GM12878 (cell line): ENCODE data around the gene MSH5. TPM values are rescaled to one million over a fixed set of nuclear protein-coding genes. Genes with fewer than 3 reads are reported as not detected.

Source experiments
- ATAC-seq: fragments of 200-7000 bp; cut with Tn5 transposase; 3 replicates; pipeline ENCODE4 v1.9.1; 2020; ENCODE audit warnings: mild to moderate bottlenecking, moderate library complexity
- BruUV-seq: library from RNA; stranded (reverse); fragments of 400-500 nt; replicated peaks from 2 replicates; lab custom pipeline; 2021; lab: Mats Ljungman, UMichigan
- CTCF ChIA-PET: fragments of 300-600 bp; sonication (Branson Sonifier 250); formaldehyde crosslinking; extraction: SDS; loops from one replicate; lab custom pipeline; 2021; ENCODE audit warnings: inconsistent platforms; lab: Yijun Ruan, JAX
- POLR2A ChIA-PET: fragments of 350-600 bp; formaldehyde crosslinking; extraction: SDS; loops from one replicate; lab custom pipeline; 2021; ENCODE audit warnings: inconsistent platforms; lab: Charles Lee
- RAD21 ChIA-PET: fragments of 300-600 bp; sonication (Branson Sonifier 250); formaldehyde crosslinking; loops from one replicate; lab custom pipeline; 2023; ENCODE audit warnings: antibody characterized with exemption; ENCODE audit not compliant: unreplicated experiment; lab: Charles Lee
- SMC1A ChIA-PET: fragments of 300-600 bp; sonication (Branson Sonifier 250); formaldehyde crosslinking; loops from one replicate; lab custom pipeline; 2023; ENCODE audit not compliant: unreplicated experiment, uncharacterized antibody; lab: Charles Lee
- DNase-seq: peaks from one replicate; pipeline ENCODE4 v3.0.0-alpha.2; 2011; ENCODE audit warnings: low read depth, low spot score
- FAIRE-seq: peaks from 3 replicates; lab custom pipeline; 2011; peaks lifted over from hg19 to GRCh38; lab: Jason Lieb, UNC
- H2AFZ ChIP-seq: 2 replicates; pipeline ENCODE4 v1.6.0; 2011; ENCODE audit warnings: low read depth, low read length, control low read depth; ENCODE audit not compliant: control insufficient read depth
- H3K27ac ChIP-seq: 2 replicates; pipeline ENCODE4 v1.5.1; 2011; ENCODE audit warnings: control low read depth; ENCODE audit not compliant: control insufficient read depth, insufficient read depth
- H3K27me3 ChIP-seq, 2 experiments: replicated peaks in 1 of 2; 2 replicates each; pipeline versions ENCODE4 v1.6.0 to v1.6.1; 2011; ENCODE audit warnings: low read length in 1 of 2; ENCODE audit not compliant: control insufficient read depth in 2 of 2, insufficient read depth in 2 of 2
- H3K36me3 ChIP-seq, 2 experiments: 2 replicates each; pipeline ENCODE4 v1.5.1; 2011; ENCODE audit warnings: low read length in 1 of 2; ENCODE audit not compliant: control insufficient read depth in 2 of 2, insufficient read depth in 2 of 2
- H3K4me1 ChIP-seq: 2 replicates; pipeline ENCODE4 v1.6.1; 2011; ENCODE audit warnings: mild to moderate bottlenecking, low read length, moderate library complexity, mixed read lengths; ENCODE audit not compliant: control insufficient read depth, insufficient read depth
- H3K4me2 ChIP-seq: 2 replicates; pipeline ENCODE4 v1.6.0; 2011; ENCODE audit warnings: control low read depth; ENCODE audit not compliant: control insufficient read depth, insufficient read depth
- H3K4me3 ChIP-seq: fragments of 200-600 bp; sonication (generic); 2 replicates; pipeline ENCODE4 v1.5.1; 2016
- H3K79me2 ChIP-seq: 2 replicates; pipeline ENCODE4 v1.6.0; 2011; ENCODE audit warnings: low read length; ENCODE audit not compliant: control insufficient read depth, insufficient read depth
- H3K9ac ChIP-seq: 2 replicates; pipeline ENCODE4 v1.8.0; 2011; ENCODE audit warnings: low read length, control low read depth, mixed read lengths; ENCODE audit not compliant: control insufficient read depth, insufficient read depth
- H3K9me3 ChIP-seq: replicated peaks from 3 replicates; pipeline ENCODE4 v1.5.1; 2011; ENCODE audit warnings: mild to moderate bottlenecking, low read length; ENCODE audit not compliant: control insufficient read depth, insufficient read depth
- H4K20me1 ChIP-seq: 2 replicates; pipeline ENCODE4 v1.6.0; 2011; ENCODE audit not compliant: control insufficient read depth, insufficient read depth
- ESRRA ChIP-seq: IDR thresholded peaks from 2 replicates; pipeline ENCODE4 v1.6.1; 2012; ENCODE audit warnings: mild to moderate bottlenecking, low read length, improper control_type of control experiment
- FOXK2 ChIP-seq: fragments of 450-650 bp; IDR thresholded peaks from 2 replicates; pipeline ENCODE4 v1.6.1; 2017; ENCODE audit warnings: mild to moderate bottlenecking, moderate library complexity
- NR2F1 ChIP-seq: fragments of 450-650 bp; conservative IDR thresholded peaks from 2 replicates; pipeline ENCODE4 v1.6.1; 2017; ENCODE audit warnings: mild to moderate bottlenecking
- TBL1XR1 ChIP-seq: IDR thresholded peaks from 2 replicates; pipeline ENCODE4 v1.6.1; 2012; ENCODE audit warnings: low read depth, low read length, improper control_type of control experiment
- ZNF384 ChIP-seq: IDR thresholded peaks from 2 replicates; pipeline ENCODE4 v1.6.1; 2012; ENCODE audit warnings: low read depth, mild to moderate bottlenecking, low read length, improper control_type of control experiment, borderline replicate concordance
- WGBS: methylation state at CpG from one replicate; pipeline ENCODE4 v1.1.6; 2016; ENCODE audit warnings: low lambda C conversion rate; ENCODE audit not compliant: insufficient replicate concordance, insufficient coverage; ENCODE audit errors: missing lambda C conversion rate; 5-methylcytosine and 5-hydroxymethylcytosine counted together
- in situ Hi-C: fragments of 300-500 bp; cut with MboI; formaldehyde crosslinking; loops from 9 replicates; pipeline ENCODE4 v1.14.3; 2018; ENCODE audit warnings: mixed read lengths
- intact Hi-C: fragments of 100-400 bp; cut with micrococcal nuclease; formaldehyde crosslinking; loops from one replicate; pipeline ENCODE4 v1.14.2; 2022; ENCODE audit not compliant: unreplicated experiment
- polyA plus RNA-seq, 11 experiments: library from polyadenylated mRNA; depleted of rRNA in 4 of 11; unstranded in 6 of 11; stranded (reverse) in 5 of 11; fragments of >200 nt; fragmentation: Nextera tagmentation in 4 of 11; fragmentation: Illumina TruSeq in 1 of 11; extraction: Ambion mirVana in 4 of 11; extraction: Trizol in 1 of 11; gene quantifications; 1 replicate in 1 of 11; 2 replicates in 10 of 11; pipeline versions ENCODE4 v1.2.1 to v1.2.3, GENCODE V29; 2011 to 2016; ENCODE audit warnings: inconsistent platforms in 2 of 11, missing spikeins in 2 of 11, low read depth in 1 of 11
- total RNA-seq, 4 experiments: library from RNA; depleted of rRNA in 3 of 4; stranded (reverse); fragments of >200 nt in 3 of 4; fragmentation: Illumina TruSeq in 1 of 4; extraction: Trizol in 1 of 4; gene quantifications; 2 replicates each; pipeline versions ENCODE4 v1.2.1 to v1.2.3, GENCODE V29; 2013 to 2021

MSH5 gene
- total and polyA plus RNA-seq, 10 of the 15 experiments (the other 5 are each of a cell fraction or from before 2014, with no cell fraction given) = 9.1 to 52.7 (median 30.0) TPM

DNA sequence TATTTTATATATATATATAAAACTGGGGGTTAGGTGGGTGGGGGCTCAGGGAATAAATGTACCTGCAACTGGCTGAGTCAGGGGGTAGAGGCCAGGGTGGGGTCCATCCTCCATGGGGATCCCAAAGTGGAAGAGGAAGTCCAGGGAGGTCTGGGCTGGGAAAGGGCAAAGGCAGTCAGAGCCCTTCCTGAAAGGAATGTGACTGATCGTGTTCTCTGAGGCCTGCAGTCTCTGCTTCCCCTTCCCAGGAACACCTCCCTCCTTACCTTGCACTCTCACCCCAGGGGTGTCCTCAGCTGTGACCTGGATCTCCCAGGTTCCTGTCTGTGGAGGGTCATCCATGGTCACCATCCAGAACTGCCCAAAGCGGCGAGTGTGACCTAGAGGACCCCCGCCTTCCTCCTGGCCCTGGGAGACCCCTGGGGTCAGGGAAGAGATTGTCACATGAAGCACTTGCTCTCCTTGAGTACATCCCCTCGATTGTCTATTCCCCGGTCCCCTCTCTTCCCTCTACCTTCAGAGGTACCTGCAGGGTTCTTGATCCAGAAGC, 27.4 kb downstream of the MSH5 start:
- Histone ChIP-seq H3K4me1 (no peaks in the 10 kb centered on the region), H2AFZ (no peak overlapping the region)
- POLR2A ChIA-PET = no interaction called here
- FAIRE-seq = no peak
- CTCF ChIA-PET = interaction anchor here (9.2 kb wide), 1 partner anchor 33 kb away, joined by 208 read pairs; the partner anchor contains the start of genes CLIC1, DDAH2 and MSH5
- TF ChIP-seq ESRRA (no peak), FOXK2 (no peak), TBL1XR1 (no peak), ZNF384 (no peak), NR2F1 (no peak)
- TF ChIP-seq, all 136 proteins: peak for 0
- H3K27me3 ChIP-seq = no peaks in the 10 kb centered on the region
- DNase-seq (no peak), ATAC-seq (no peak)
- no peak overlapping the region for H3K4me2 ChIP-seq
- SMC1A ChIA-PET = interaction anchor here (1.6 kb wide), 1 partner anchor 30 kb away, joined by 3 read pairs; no protein-coding TSS in a partner anchor
- no TSS peak for BruUV-seq
- H3K36me3 ChIP-seq = no peaks in the 10 kb centered on the region
- H4K20me1 ChIP-seq = no peaks in the 10 kb centered on the region
- no peak overlapping the region for H3K9ac ChIP-seq
- RAD21 ChIA-PET = no interaction called here
- no peak overlapping the region for H3K27ac ChIP-seq
- in situ Hi-C loops = no loop called here
- WGBS = 78% methylated on average over 6 of the region's 6 CpGs
- no peaks in the 10 kb centered on the region for H3K9me3 ChIP-seq
- no peaks in the 10 kb centered on the region for H3K79me2 ChIP-seq
- no peak overlapping the region for H3K4me3 ChIP-seq
- intact Hi-C loops = no loop called here
